Parathyroid adenoma (tissue), 2 donors: Measurements from ENCODE around the gene MAP2K5.

ENCODE experiments used
- H2AFZ ChIP-seq: fragments of 300-600 bp; sonication (generic); one replicate; pipeline ENCODE4 v1.7.0; 2017; ENCODE audit warnings: antibody characterized with exemption, mild to moderate bottlenecking
- H3K27ac ChIP-seq: fragments of 300-600 bp; sonication (generic); one replicate; pipeline ENCODE4 v1.7.0; 2017
- H3K27me3 ChIP-seq: fragments of 300-600 bp; sonication (generic); one replicate; pipeline ENCODE4 v1.7.0; 2017; ENCODE audit warnings: low read length; ENCODE audit not compliant: control insufficient read depth, insufficient read depth
- H3K36me3 ChIP-seq: fragments of 300-600 bp; sonication (generic); one replicate; pipeline ENCODE4 v1.7.0; 2017; ENCODE audit warnings: low read length; ENCODE audit not compliant: control insufficient read depth, insufficient read depth
- H3K4me1 ChIP-seq: fragments of 300-600 bp; sonication (generic); one replicate; pipeline ENCODE4 v1.7.0; 2017; ENCODE audit warnings: control low read depth
- H3K4me2 ChIP-seq: fragments of 300-600 bp; sonication (generic); one replicate; pipeline ENCODE4 v1.7.0; 2017; ENCODE audit warnings: low read length
- H3K4me3 ChIP-seq: fragments of 300-600 bp; sonication (generic); one replicate; pipeline ENCODE4 v1.7.0; 2017; ENCODE audit warnings: low read depth, low read length
- H3K79me2 ChIP-seq: fragments of 300-600 bp; sonication (generic); one replicate; pipeline ENCODE4 v1.7.0; 2017; ENCODE audit warnings: control low read depth
- H3K9ac ChIP-seq: fragments of 300-600 bp; sonication (generic); one replicate; pipeline ENCODE4 v1.7.0; 2017; ENCODE audit warnings: mild to moderate bottlenecking
- H3K9me3 ChIP-seq: fragments of 300-600 bp; sonication (generic); one replicate; pipeline ENCODE4 v1.7.0; 2017; ENCODE audit warnings: low read length; ENCODE audit not compliant: control insufficient read depth
- TF ChIP-seq, protein P1 (sequence below): fragments of 300-600 bp; sonication (generic); IDR thresholded peaks from one replicate; pipeline ENCODE4 v1.7.0; 2017; ENCODE audit warnings: antibody characterized with exemption, mild to moderate bottlenecking
- donor health status: primary hyperparathyroidism.

MAP2K5 gene

DNA sequence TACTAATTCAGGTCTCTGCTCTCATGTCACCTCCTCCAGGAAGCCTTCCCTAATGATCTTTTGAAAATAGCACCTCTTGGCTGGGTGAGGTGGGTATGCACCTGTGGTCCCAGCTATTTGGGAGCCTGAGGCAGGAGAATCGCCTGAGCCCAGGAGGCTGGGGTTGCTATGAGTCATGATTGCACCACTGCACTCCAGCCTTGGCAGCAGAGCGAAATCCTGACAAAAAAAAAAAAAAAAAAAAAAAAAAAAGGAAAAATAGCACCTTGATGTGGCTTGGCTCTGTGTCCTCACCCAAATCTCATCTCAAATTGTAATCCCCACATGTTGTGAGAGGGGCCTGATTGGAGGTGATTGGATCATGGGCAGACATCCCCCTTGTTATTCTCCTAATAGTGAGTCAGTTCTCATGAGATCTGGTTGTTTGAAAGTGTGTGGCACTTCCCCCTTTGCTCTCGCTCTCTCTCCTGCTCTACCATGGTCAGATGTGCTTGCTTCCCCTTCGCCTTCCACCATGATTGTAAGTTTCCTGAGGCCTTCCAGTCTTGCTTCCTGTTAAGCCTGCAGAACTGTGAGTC lies 308.6 kb downstream of the MAP2K5 start:
- no peak overlapping the region for H3K27ac ChIP-seq
- no peak overlapping the region for H3K4me3 ChIP-seq
- H3K9me3 ChIP-seq = no peaks in the 10 kb centered on the region
- H3K79me2 ChIP-seq = no peaks in the 10 kb centered on the region
- no peaks in the 10 kb centered on the region for H3K36me3 ChIP-seq
- no peak overlapping the region for H3K4me2 ChIP-seq
- H3K9ac ChIP-seq = no peak overlapping the region
- H3K27me3 ChIP-seq = no peaks in the 10 kb centered on the region
- H3K4me1 ChIP-seq = no peaks in the 10 kb centered on the region
- TF ChIP-seq, protein P1, sequence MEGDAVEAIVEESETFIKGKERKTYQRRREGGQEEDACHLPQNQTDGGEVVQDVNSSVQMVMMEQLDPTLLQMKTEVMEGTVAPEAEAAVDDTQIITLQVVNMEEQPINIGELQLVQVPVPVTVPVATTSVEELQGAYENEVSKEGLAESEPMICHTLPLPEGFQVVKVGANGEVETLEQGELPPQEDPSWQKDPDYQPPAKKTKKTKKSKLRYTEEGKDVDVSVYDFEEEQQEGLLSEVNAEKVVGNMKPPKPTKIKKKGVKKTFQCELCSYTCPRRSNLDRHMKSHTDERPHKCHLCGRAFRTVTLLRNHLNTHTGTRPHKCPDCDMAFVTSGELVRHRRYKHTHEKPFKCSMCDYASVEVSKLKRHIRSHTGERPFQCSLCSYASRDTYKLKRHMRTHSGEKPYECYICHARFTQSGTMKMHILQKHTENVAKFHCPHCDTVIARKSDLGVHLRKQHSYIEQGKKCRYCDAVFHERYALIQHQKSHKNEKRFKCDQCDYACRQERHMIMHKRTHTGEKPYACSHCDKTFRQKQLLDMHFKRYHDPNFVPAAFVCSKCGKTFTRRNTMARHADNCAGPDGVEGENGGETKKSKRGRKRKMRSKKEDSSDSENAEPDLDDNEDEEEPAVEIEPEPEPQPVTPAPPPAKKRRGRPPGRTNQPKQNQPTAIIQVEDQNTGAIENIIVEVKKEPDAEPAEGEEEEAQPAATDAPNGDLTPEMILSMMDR = no peak
- no peak overlapping the region for H2AFZ ChIP-seq

DNA sequence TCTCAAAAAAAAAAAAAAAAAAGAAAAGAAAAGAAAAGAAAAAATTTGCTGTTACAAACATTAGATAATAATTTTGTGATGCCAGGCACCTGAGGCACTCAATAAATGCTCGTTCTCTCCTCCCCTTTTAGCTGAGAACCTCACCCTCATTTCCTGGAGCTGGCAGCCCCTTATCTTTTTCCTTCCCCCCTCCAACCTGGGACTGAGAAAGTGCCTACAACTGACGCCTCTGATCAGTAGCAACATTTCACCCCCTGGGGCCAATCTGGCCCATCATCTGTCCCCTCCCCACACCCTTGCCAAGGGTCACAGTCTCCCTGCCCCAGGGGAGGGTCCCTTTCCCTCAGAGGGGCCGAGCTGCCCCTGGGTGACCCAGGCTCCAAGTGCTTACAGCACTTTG lies 309.9 kb downstream of the MAP2K5 start:
- Histone ChIP-seq H3K4me3 (no peak overlapping the region), H2AFZ (no peak overlapping the region), H3K4me1 (no peaks in the 10 kb centered on the region), H3K4me2 (no peak overlapping the region), H3K36me3 (no peaks in the 10 kb centered on the region), H3K27me3 (no peaks in the 10 kb centered on the region), H3K79me2 (no peaks in the 10 kb centered on the region), H3K9ac (no peak overlapping the region), H3K27ac (no peak overlapping the region), H3K9me3 (no peaks in the 10 kb centered on the region)
- TF ChIP-seq, protein P1 = no peak

DNA sequence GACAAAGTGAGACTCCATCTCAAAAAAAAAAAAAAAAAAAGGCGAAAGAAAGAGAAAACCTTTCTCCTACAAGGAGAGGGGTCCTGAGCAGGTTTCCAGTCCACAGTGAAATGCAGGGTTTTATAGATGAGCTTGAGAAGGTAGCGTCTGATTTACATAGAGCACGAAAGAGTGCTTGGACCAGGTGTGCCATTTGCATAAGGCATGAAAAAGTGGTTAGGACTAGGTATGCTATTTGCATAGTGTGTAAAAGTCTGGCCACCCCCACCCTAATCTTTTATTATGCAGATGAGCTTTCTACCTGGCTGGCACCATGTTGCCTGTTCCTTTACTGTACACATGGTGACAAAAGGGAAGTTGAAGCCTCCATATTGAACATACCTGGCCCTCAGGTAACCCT lies 311.0 kb downstream of the MAP2K5 start:
- TF ChIP-seq, protein P1 = no peak
- Histone ChIP-seq H3K4me2 (no peak overlapping the region), H2AFZ (no peak overlapping the region), H3K27me3 (no peaks in the 10 kb centered on the region), H3K27ac (no peak overlapping the region), H3K36me3 (no peaks in the 10 kb centered on the region), H3K79me2 (no peaks in the 10 kb centered on the region), H3K9me3 (no peaks in the 10 kb centered on the region), H3K4me1 (no peaks in the 10 kb centered on the region), H3K9ac (no peak overlapping the region), H3K4me3 (no peak overlapping the region)

DNA sequence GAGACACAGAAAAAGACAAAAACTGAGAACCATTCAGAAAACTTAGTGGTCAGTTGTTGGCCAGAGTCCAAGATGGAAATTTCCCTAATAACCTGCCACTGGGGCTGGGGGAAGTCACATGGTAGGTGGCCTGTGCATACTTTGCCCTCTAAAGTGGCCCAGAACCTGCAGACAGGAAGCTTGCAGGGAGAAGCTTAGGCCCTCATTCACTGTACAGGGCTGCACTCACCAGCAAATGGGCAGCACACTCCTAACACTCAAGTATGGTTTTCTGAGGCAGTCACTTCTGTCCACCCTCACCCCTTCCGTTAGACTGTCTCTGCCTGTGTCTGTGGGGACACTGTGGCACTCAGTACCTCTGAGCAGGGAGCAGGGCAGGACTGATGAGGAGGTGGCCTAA lies 311.9 kb downstream of the MAP2K5 start:
- Histone ChIP-seq H3K4me1 (no peaks in the 10 kb centered on the region), H3K27me3 (no peaks in the 10 kb centered on the region), H3K9me3 (no peaks in the 10 kb centered on the region), H3K4me2 (no peak overlapping the region), H3K79me2 (no peaks in the 10 kb centered on the region), H3K36me3 (no peaks in the 10 kb centered on the region), H3K27ac (no peak overlapping the region), H2AFZ (no peak overlapping the region), H3K4me3 (no peak overlapping the region), H3K9ac (no peak overlapping the region)
- TF ChIP-seq, protein P1 = no peak

DNA sequence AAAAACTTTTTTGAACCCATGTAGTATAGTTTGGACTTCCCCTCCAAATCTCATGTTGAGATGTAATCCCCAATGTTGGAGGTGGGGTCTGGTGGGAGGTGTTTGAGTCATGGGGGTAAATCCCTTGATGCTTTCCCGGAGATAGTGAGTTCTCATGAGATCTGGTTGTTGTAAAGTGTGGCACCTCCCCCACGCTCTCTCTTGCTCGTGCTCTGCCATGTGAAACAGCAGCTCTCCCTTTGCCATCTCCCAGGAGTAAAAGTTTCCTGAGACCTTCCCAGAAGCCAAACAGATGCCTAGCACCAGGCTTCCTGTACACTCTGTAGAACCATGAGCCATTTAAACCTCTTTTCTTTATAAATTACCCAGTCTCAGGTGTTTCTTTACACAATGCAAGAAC lies 313.3 kb downstream of the MAP2K5 start:
- no peaks in the 10 kb centered on the region for H3K27me3 ChIP-seq
- H3K9ac ChIP-seq = no peak overlapping the region
- H3K79me2 ChIP-seq = no peaks in the 10 kb centered on the region
- H3K9me3 ChIP-seq = no peaks in the 10 kb centered on the region
- no peak overlapping the region for H3K4me3 ChIP-seq
- H3K36me3 ChIP-seq = no peaks in the 10 kb centered on the region
- H3K4me2 ChIP-seq = no peak overlapping the region
- H2AFZ ChIP-seq = no peak overlapping the region
- H3K4me1 ChIP-seq = no peaks in the 10 kb centered on the region
- H3K27ac ChIP-seq = no peak overlapping the region
- TF ChIP-seq, protein P1 = no peak
